DMS 273 treated with DMSO at 0.1 percent for 48 hours (cell line): Measurements from ENCODE around the gene PACRG.

Experiments used
- DNase-seq: peaks from one replicate; lab custom pipeline; 2025; lab: John Stamatoyannopoulos, UW

The PACRG gene

GRCh38 chr6:163136681-163137397 is 409.1 kb downstream of the PACRG start:
- no peak for DNase-seq

GRCh38 chr6:163137398-163137881 is 409.7 kb downstream of the PACRG start:
- no peak for DNase-seq

GRCh38 chr6:163146036-163146435 is 418.3 kb downstream of the PACRG start:
- DNase-seq: no peak

GRCh38 chr6:163147994-163148393 is 420.2 kb downstream of the PACRG start:
- peak; percentile 12 for DNase-seq

GRCh38 chr6:163148451-163149278 is 420.9 kb downstream of the PACRG start:
- no peak for DNase-seq

- DNase-seq: no peak
Measured at GRCh38 chr6:163149279-163149848, 421.6 kb downstream of the PACRG start.

GRCh38 chr6:163151212-163151611 is 423.4 kb downstream of the PACRG start:
- no peak for DNase-seq

- DNase-seq: no peak
Measured at GRCh38 chr6:163152701-163153100, 424.9 kb downstream of the PACRG start.

DNA sequence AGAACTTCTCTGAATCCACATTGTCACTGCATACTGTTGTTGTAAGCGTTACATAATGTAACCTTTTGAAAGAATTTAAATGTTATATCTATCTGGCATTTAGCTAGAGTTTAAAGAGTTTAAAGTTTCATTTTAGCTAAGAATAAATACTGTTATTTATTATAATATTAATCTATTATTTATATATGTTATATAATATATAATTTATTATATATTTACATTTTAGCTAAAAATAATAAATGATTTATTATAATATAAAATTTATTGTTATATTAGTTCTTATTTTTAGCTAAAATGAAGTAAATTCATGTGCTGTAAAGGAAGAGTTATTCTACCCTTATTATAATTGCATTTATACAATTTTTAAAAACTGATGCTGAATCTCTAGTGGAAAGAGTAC is 431.3 kb downstream of the PACRG start:
- DNase-seq: no peak

GRCh38 chr6:163159689-163160088 is 431.9 kb downstream of the PACRG start:
- no peak for DNase-seq

GRCh38 chr6:163162007-163162873 is 434.5 kb downstream of the PACRG start:
- DNase-seq: no peak

- DNase-seq: no peak
Measured at GRCh38 chr6:163162874-163163213, 435.1 kb downstream of the PACRG start.

DNA sequence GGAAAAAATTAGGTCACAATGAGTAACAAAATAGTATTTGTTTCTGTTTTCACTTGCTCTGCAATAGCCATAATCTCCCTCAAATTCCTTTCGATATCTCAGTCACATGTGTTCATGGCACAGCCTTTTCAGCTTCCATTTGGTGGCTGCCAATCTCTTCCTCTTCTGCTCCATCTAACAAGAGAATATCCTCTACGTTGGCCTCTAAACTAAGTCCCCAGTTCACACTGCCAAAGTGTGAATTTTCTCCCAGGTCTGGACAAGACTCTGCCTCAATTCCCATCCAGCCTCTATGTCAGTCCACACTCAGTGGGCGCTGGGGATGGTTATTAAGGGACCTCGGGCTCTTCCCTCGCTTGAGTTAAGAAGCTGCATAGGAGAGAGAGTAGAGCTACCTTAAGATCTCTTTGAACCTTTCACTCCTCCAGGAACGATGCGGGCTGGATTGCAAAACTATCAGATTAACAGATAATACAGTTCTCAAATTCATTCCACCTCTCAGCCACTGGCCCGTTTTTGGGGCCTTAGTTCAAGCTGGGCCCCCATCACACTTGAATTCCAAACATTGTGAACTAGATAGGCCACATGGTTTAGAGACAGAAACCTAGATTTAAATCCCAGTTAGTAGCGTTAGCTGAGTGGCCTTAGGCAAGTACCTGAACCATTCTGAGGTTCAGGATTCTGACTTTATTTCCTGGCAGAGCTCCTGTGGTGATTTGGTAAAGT is 436.6 kb downstream of the PACRG start:
- DNase-seq: no peak

DNA sequence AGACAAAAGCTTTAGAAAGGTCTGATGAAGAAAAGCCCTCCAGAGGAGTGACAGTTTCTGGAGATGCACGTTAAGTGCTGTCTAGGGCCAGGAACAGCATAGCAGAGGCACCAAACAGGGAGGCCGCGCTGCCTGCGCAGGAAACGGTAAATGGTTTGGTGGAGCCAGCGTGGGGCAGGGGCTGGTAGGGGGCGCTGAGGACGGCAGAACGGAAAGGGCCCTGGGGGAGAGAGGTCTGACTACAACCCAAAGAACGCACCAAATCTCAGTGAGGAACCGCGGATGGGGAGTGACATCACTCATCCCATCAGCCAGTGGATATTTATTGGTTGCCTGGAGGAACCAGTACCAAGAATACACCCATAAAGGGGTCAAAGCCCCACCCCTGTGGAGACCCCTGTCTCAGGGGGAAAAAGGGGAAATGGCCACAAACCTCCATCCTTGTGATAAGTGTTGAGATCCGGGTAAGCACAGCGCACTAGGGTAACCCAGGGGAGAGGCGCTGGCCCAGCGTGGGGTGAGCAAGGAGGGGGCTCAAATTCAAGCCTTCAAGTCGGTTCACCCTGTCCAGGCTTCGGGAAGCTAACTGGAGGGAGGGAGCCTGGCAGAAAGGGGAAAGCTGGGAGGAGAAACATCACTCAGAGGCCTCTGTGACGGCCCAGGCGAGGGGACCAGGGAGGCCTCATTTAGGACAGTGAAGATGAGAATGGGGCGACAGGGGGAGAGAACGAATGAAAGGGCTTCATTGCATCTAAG is 437.6 kb downstream of the PACRG start:
- no peak for DNase-seq

DNA sequence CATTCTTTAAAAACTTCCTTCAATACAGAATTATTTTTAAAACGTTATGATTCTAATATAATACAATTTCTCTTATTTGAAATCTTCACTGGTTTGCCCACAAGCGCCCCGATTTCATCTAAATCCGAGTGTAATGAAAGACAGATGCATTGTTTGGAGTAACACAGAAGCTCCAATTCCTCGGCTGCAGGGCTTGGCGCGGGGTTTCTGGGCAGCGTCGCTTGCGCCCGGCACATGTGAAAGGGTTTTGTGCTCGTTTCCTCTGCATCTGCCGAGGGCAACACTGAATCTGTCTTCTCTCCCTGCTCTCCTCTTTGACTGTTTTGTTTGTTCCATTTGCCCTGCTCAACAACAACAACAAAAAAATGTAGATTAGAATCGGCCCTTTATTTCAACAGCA is 438.1 kb downstream of the PACRG start:
- no peak for DNase-seq

- no peak for DNase-seq
Measured at GRCh38 chr6:163166507-163166906, 438.7 kb downstream of the PACRG start.

GRCh38 chr6:163169521-163169920 is 441.7 kb downstream of the PACRG start:
- DNase-seq: no peak

DNA sequence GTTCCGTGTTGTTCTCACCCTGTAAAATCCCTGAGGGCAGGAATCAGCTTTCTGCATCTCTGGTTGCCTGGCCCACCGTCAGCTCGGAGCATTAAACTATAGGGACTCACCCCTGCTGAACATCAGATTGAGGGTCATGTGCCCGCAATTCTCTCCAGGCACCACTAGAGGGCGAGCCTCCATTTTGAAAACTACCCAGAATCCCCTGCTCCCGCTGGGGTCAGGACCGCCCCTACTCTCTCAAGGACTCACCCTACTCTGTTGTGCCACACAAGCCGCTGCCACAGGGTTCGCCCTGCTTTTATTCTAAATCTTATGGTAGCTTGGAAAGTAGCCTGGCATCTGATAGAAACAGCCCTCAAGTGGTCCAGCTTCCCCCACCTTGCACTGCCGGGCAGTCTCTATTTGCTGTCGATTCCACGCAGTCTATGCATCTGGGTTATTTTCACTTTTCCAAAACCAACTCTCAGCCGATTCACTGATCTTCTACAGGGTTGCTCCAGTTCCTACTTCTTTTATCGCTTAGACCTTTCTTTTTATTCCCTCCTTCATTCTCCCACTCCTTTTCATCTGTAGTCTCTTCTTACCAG is 442.6 kb downstream of the PACRG start:
- DNase-seq: no peak

- no peak for DNase-seq
Measured at GRCh38 chr6:163173741-163174140, 446.0 kb downstream of the PACRG start.

- no peak for DNase-seq
Measured at GRCh38 chr6:163175301-163175700, 447.5 kb downstream of the PACRG start.
